ENCODE data around the gene LRFN2.

- TF ChIP-seq CTCF (IDR thresholded peaks at IDR 0.05) (no peak), POLR2A (IDR thresholded peaks at IDR 0.05) (no peak)
Measured at GRCh38 chr6:40555092-40555491, 32.1 kb downstream of the LRFN2 start.
